H1 (cell line): Measurements from ENCODE around the gene LRCH1. TPM values are rescaled to one million over a fixed set of nuclear protein-coding genes. Genes with fewer than 3 reads are reported as not detected.

Experiments
- CTCF ChIA-PET: fragments of 300-600 bp; sonication (Branson Sonifier 250); formaldehyde crosslinking; loops from one replicate; lab custom pipeline; 2021; ENCODE audit not compliant: partially characterized antibody; lab: Charles Lee
- POLR2A ChIA-PET: fragments of 300-600 bp; sonication (Branson Sonifier 250); formaldehyde crosslinking; loops from one replicate; lab custom pipeline; 2021; ENCODE audit warnings: inconsistent platforms; ENCODE audit not compliant: partially characterized antibody; lab: Charles Lee
- DNase-seq, 2 experiments: peaks; one replicate each; pipeline versions ENCODE4 v3.0.0 to v3.0.0-alpha.2; 2010 to 2022; ENCODE audit warnings: low spot score in 2 of 2, low read depth in 1 of 2, mixed read lengths in 1 of 2
- FAIRE-seq: peaks from 2 replicates; lab custom pipeline; 2011; peaks lifted over from hg19 to GRCh38; lab: Jason Lieb, UNC
- H2AFZ ChIP-seq: 2 replicates; pipeline ENCODE4 v1.8.1; 2012; ENCODE audit warnings: low read length, inconsistent platforms
- H2AK5ac ChIP-seq: 2 replicates; pipeline ENCODE4 v1.6.1; 2013; ENCODE audit warnings: low read depth, low read length
- H2BK120ac ChIP-seq: replicated peaks from 2 replicates; pipeline ENCODE3; 2013; ENCODE audit warnings: low read depth, low read length, inconsistent platforms
- H2BK12ac ChIP-seq: 2 replicates; pipeline ENCODE4 v1.6.1; 2013; ENCODE audit warnings: low read depth, low read length
- H2BK15ac ChIP-seq: 2 replicates; pipeline ENCODE4 v1.6.1; 2013; ENCODE audit warnings: low read length
- H2BK20ac ChIP-seq: 2 replicates; pipeline ENCODE4 v1.6.1; 2013; ENCODE audit warnings: low read length
- H2BK5ac ChIP-seq: 2 replicates; pipeline ENCODE4 v1.6.1; 2013; ENCODE audit warnings: low read depth, low read length
- H3K14ac ChIP-seq: 2 replicates; pipeline ENCODE4 v1.6.1; 2013; ENCODE audit warnings: inconsistent platforms; ENCODE audit not compliant: insufficient read length
- H3K18ac ChIP-seq: 2 replicates; pipeline ENCODE4 v1.6.1; 2013; ENCODE audit warnings: low read length; ENCODE audit errors: extremely low read depth
- H3K23ac ChIP-seq: 2 replicates; pipeline ENCODE4 v1.6.1; 2013; ENCODE audit warnings: inconsistent platforms; ENCODE audit not compliant: insufficient read length
- H3K23me2 ChIP-seq: 2 replicates; pipeline ENCODE4 v1.6.1; 2013; ENCODE audit warnings: low read depth, low read length
- H3K27ac ChIP-seq: 2 replicates; pipeline ENCODE4 v1.6.1; 2011; ENCODE audit warnings: low read depth, low read length, inconsistent platforms
- H3K27me3 ChIP-seq, 4 experiments: replicated peaks in 1 of 4; 1 replicate in 1 of 4; 2 replicates in 3 of 4; pipeline versions ENCODE4 v1.6.1 to v1.8.1; 2011 to 2013; ENCODE audit warnings: low read length in 3 of 4, mild to moderate bottlenecking in 3 of 4, inconsistent platforms in 2 of 4, mixed read lengths in 2 of 4, moderate library complexity in 1 of 4; ENCODE audit not compliant: control insufficient read depth in 3 of 4, insufficient read depth in 3 of 4; ENCODE audit errors: extremely low read depth in 1 of 4
- H3K36me3 ChIP-seq, 4 experiments: 2 replicates each; pipeline versions ENCODE4 v1.6.1 to v1.8.1; 2011 to 2013; ENCODE audit warnings: mild to moderate bottlenecking in 4 of 4, low read length in 3 of 4, moderate library complexity in 2 of 4, control low read depth in 1 of 4, inconsistent platforms in 1 of 4; ENCODE audit not compliant: insufficient read depth in 4 of 4, control insufficient read depth in 2 of 4
- H3K4ac ChIP-seq: replicated peaks from 2 replicates; pipeline ENCODE3; 2013; ENCODE audit warnings: low read length, low read depth, mixed read lengths, inconsistent platforms; ENCODE audit not compliant: insufficient read length
- H3K4me1 ChIP-seq, 4 experiments: replicated peaks in 1 of 4; 1 replicate in 1 of 4; 2 replicates in 3 of 4; pipeline versions ENCODE4 v1.6.1 to v1.8.1; 2011 to 2013; ENCODE audit warnings: low read length in 3 of 4, inconsistent platforms in 2 of 4, mixed read lengths in 1 of 4; ENCODE audit not compliant: insufficient read depth in 4 of 4, control insufficient read depth in 3 of 4
- H3K4me2 ChIP-seq, 2 experiments: 2 replicates each; pipeline versions ENCODE4 v1.6.1 to v1.8.1; 2011 to 2013; ENCODE audit warnings: low read depth in 2 of 2, low read length in 2 of 2, control low read depth in 1 of 2, inconsistent platforms in 1 of 2, mild to moderate bottlenecking in 1 of 2; ENCODE audit not compliant: insufficient read depth in 1 of 2
- H3K4me3 ChIP-seq, 4 experiments: fragments of 200-600, 300-600 bp in 1 of 4; sonication (generic), shearing (Covaris generic), sonication (Bioruptor Twin) in 1 of 4; 2 replicates each; pipeline versions ENCODE4 v1.5.1 to v1.8.1; 2011 to 2016; ENCODE audit warnings: low read length in 4 of 4, low read depth in 3 of 4, control low read depth in 2 of 4, inconsistent platforms in 2 of 4, mild to moderate bottlenecking in 2 of 4, mixed read lengths in 1 of 4, moderate library complexity in 1 of 4; ENCODE audit not compliant: insufficient read depth in 2 of 4; ENCODE audit errors: extremely low read depth in 1 of 4
- H3K56ac ChIP-seq: replicated peaks from 2 replicates; pipeline ENCODE3; 2013; ENCODE audit warnings: low read depth, mild to moderate bottlenecking, mixed read lengths, low read length, inconsistent platforms; ENCODE audit not compliant: insufficient read length
- H3K79me1 ChIP-seq: 2 replicates; pipeline ENCODE4 v1.6.1; 2013; ENCODE audit warnings: low read depth, low read length, control low read depth
- H3K79me2 ChIP-seq, 2 experiments: 2 replicates each; pipeline versions ENCODE4 v1.6.1 to v1.8.1; 2012 to 2013; ENCODE audit warnings: low read length in 2 of 2, mild to moderate bottlenecking in 2 of 2, inconsistent platforms in 1 of 2; ENCODE audit not compliant: insufficient read depth in 2 of 2, control insufficient read depth in 1 of 2
- H3K9ac ChIP-seq, 4 experiments: replicated peaks in 1 of 4; 1 replicate in 1 of 4; 2 replicates in 3 of 4; pipeline versions ENCODE4 v1.6.1 to v1.8.1; 2011 to 2013; ENCODE audit warnings: low read depth in 3 of 4, low read length in 3 of 4, control low read depth in 2 of 4, mild to moderate bottlenecking in 2 of 4, moderate library complexity in 2 of 4, inconsistent platforms in 1 of 4; ENCODE audit errors: extremely low read depth in 1 of 4
- H3K9me3 ChIP-seq, 2 experiments: 2 replicates each; pipeline versions ENCODE4 v1.6.1 to v1.8.1; 2012 to 2013; ENCODE audit warnings: mild to moderate bottlenecking in 2 of 2, moderate library complexity in 2 of 2, control low read depth in 1 of 2, inconsistent platforms in 1 of 2, low read depth in 1 of 2, low read length in 1 of 2, mixed read lengths in 1 of 2; ENCODE audit not compliant: insufficient read depth in 2 of 2
- H4K20me1 ChIP-seq, 2 experiments: replicated peaks in 1 of 2; 2 replicates each; pipeline versions ENCODE3 to v1.8.1; 2011 to 2013; ENCODE audit warnings: inconsistent platforms in 2 of 2, low read length in 2 of 2, mild to moderate bottlenecking in 1 of 2; ENCODE audit not compliant: insufficient read depth in 2 of 2, control insufficient read depth in 1 of 2
- H4K5ac ChIP-seq: 2 replicates; pipeline ENCODE4 v1.6.1; 2013; ENCODE audit warnings: low read length, low read depth, mixed read lengths, inconsistent platforms; ENCODE audit not compliant: insufficient read length
- H4K8ac ChIP-seq: 2 replicates; pipeline ENCODE4 v1.8.0; 2013; ENCODE audit warnings: mild to moderate bottlenecking, moderate library complexity, low read length, inconsistent platforms; ENCODE audit not compliant: insufficient read depth; ENCODE audit errors: extremely low read depth
- H4K91ac ChIP-seq: replicated peaks from 2 replicates; pipeline ENCODE3; 2013; ENCODE audit warnings: low read length, mixed read lengths, inconsistent platforms; ENCODE audit not compliant: insufficient read length
- BRCA1 ChIP-seq: IDR thresholded peaks from 2 replicates; pipeline ENCODE4 v1.6.1; 2012; ENCODE audit warnings: low read depth, low read length, improper control_type of control experiment
- NANOG ChIP-seq: IDR thresholded peaks from 2 replicates; pipeline ENCODE4 v1.6.1; 2011; ENCODE audit warnings: low read length, low read depth, mild to moderate bottlenecking, inconsistent platforms; ENCODE audit not compliant: insufficient read depth, poor library complexity, severe bottlenecking
- POLR2AphosphoS5 ChIP-seq: IDR thresholded peaks from 2 replicates; pipeline ENCODE4 v1.6.1; 2011; ENCODE audit warnings: low read depth, low read length
- RFX5 ChIP-seq: IDR thresholded peaks from 2 replicates; pipeline ENCODE4 v1.6.1; 2011; ENCODE audit warnings: low read depth, low read length, improper control_type of control experiment, borderline replicate concordance
- SIX5 ChIP-seq: IDR thresholded peaks from 2 replicates; pipeline ENCODE4 v1.6.1; 2011; ENCODE audit warnings: mild to moderate bottlenecking, low read depth, low read length
- TBP ChIP-seq: IDR thresholded peaks from 2 replicates; pipeline ENCODE4 v1.6.1; 2011; ENCODE audit warnings: low read depth, low read length, improper control_type of control experiment
- TCF12 ChIP-seq: IDR thresholded peaks from 2 replicates; pipeline ENCODE4 v1.6.1; 2011; ENCODE audit warnings: low read depth, mild to moderate bottlenecking, low read length
- WGBS, 2 experiments: shearing (Covaris generic) in 1 of 2; methylation state at CpG; one replicate each; pipeline versions ENCODE4 v1.1.6 to v1.1.7; 2013 to 2015; ENCODE audit warnings: low lambda C conversion rate in 2 of 2, mixed read lengths in 2 of 2, inconsistent platforms in 1 of 2, low coverage in 1 of 2, missing lambda C conversion rate in 1 of 2; ENCODE audit not compliant: insufficient replicate concordance in 2 of 2, insufficient coverage in 1 of 2, insufficient read length in 1 of 2; ENCODE audit errors: extremely low coverage in 1 of 2, missing lambda C conversion rate in 1 of 2; 5-methylcytosine and 5-hydroxymethylcytosine counted together
- polyA plus RNA-seq, 7 experiments: library from polyadenylated mRNA; depleted of rRNA in 3 of 7; stranded (reverse) in 5 of 7; unstranded in 2 of 7; fragments of >200 nt in 5 of 7; fragments of 200-250 nt in 2 of 7; gene quantifications; 1 replicate in 5 of 7; 2 replicates in 1 of 7; 4 replicates in 1 of 7; pipeline versions ENCODE4 v1.2.1 to v1.2.3, GENCODE V29; 2011 to 2013; ENCODE audit warnings: missing spikeins in 2 of 7, mixed read lengths in 2 of 7
- total RNA-seq: library from RNA; stranded (reverse); fragmentation: NEBNext Ultra II Directional; extraction: Animal tissue kit (Norgen Biotek cat#: 25700); gene quantifications from 2 replicates; pipeline ENCODE4 v1.2.1, GENCODE V29; 2021
- TF ChIP-seq, protein P1 (sequence below): IDR thresholded peaks from 2 replicates; pipeline ENCODE4 v1.6.1; 2011; ENCODE audit warnings: low read depth, mild to moderate bottlenecking, low read length; ENCODE audit not compliant: insufficient read depth

The LRCH1 gene
- total and polyA plus RNA-seq, 2 of the 8 experiments (the other 6 are each of a cell fraction or from before 2014, with no cell fraction given): 3.0 to 10.1 TPM

DNA sequence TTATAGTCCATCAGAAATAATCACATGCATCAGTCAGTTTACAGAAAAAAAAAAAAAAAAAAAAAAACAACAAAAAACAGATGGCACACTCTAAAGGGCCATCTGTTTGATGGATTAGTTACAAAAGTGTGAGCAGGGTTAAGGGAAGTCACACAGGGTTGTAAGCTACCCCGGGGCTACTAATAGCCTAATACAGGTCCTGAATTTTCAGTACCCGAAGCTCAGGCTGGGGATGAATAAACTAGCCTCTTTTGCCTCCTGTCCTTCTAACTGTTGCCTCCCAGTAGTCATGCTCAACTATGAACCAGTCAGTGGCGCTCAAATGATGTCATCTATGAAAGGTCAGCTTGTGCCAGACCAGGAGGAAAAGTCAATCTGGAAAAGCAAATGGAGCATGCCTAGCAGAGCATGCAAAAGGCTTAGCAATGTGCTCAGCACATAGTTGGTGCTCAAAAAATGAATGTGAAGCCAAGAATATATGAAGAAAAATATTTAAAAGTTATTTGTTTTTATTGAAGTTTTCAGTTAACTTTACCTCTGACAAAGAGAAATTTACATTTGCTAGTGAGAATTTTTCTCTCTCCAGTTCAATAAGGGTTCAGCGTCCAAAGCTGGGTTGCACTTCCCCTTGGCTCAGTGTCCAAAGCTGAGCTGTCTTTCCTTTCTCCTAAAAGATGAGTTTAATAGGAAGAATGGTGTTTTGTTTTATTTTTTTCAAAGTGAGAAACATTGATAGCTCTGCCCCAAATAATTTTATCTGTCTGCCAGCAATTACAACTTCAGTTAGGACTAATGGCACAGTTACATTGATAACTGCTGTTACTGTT is 30.8 kb upstream of the LRCH1 start:
- no peaks in the 10 kb centered on the region for H3K36me3 ChIP-seq
- FAIRE-seq (no peak), DNase-seq (no peak)
- no peak overlapping the region for H2BK15ac ChIP-seq
- H2BK5ac ChIP-seq: no peak overlapping the region
- H3K4me2 ChIP-seq: no peak overlapping the region
- H2AFZ ChIP-seq: no peak overlapping the region
- H3K23me2 ChIP-seq: no peaks in the 10 kb centered on the region
- no peaks in the 10 kb centered on the region for H3K79me1 ChIP-seq
- H4K20me1 ChIP-seq: no peaks in the 10 kb centered on the region
- no peak overlapping the region for H4K8ac ChIP-seq
- H3K14ac ChIP-seq: no peak overlapping the region
- no peak overlapping the region for H3K18ac ChIP-seq
- no peak overlapping the region for H3K27ac ChIP-seq
- no peak overlapping the region for H2BK20ac ChIP-seq
- TF ChIP-seq, protein P1, sequence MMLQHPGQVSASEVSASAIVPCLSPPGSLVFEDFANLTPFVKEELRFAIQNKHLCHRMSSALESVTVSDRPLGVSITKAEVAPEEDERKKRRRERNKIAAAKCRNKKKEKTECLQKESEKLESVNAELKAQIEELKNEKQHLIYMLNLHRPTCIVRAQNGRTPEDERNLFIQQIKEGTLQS: no peak
- no peak for TF ChIP-seq SIX5
- no peak for TF ChIP-seq RFX5
- TF ChIP-seq BRCA1: no peak
- no peak for TF ChIP-seq TCF12
- TF ChIP-seq POLR2AphosphoS5: no peak
- no peak for TF ChIP-seq NANOG
- TF ChIP-seq TBP: no peak
- CTCF ChIA-PET: interaction anchor here (0.6 kb wide), 1 partner anchor 102 kb away, joined by 4 read pairs; no protein-coding TSS in a partner anchor
- H2AK5ac ChIP-seq: no peak overlapping the region
- no peak overlapping the region for H3K4me3 ChIP-seq
- H3K79me2 ChIP-seq: no peaks in the 10 kb centered on the region
- no peak overlapping the region for H2BK12ac ChIP-seq
- no peak overlapping the region for H4K5ac ChIP-seq
- H3K9me3 ChIP-seq: no peaks in the 10 kb centered on the region
- H3K4me1 ChIP-seq: peaks cover 0 to 3% (median 0%) of the 10 kb centered on the region in 4 experiments; a peak in 1 of 7 replicates
- H2BK120ac ChIP-seq: no peak overlapping the region
- no peak overlapping the region for H3K56ac ChIP-seq
- H3K9ac ChIP-seq: no peak overlapping the region
- H3K4ac ChIP-seq: no peak overlapping the region
- H3K23ac ChIP-seq: no peak overlapping the region
- no peaks in the 10 kb centered on the region for H3K27me3 ChIP-seq
- no peak overlapping the region for H4K91ac ChIP-seq
- POLR2A ChIA-PET: no interaction called here
- WGBS, 2 experiments: 71% methylated on average over 4 of the region's 4 CpGs; no CpG with 5 or more reads in 1 of the 2 experiments
